WTC11 (cell line): ENCODE results near the gene CAMK2D.

Experiments used
- CTCF ChIP-seq: fragments of 200-600 bp; IDR thresholded peaks from 2 replicates; pipeline ENCODE4 v1.8.0; 2022; ENCODE audit warnings: antibody characterized with exemption
- FOXK1 ChIP-seq: sonication (generic); formaldehyde crosslinking; IDR thresholded peaks from 2 replicates; pipeline ENCODE4 v1.8.0; 2022; ENCODE audit warnings: mild to moderate bottlenecking, moderate library complexity, missing genetic modification reagents
- TCF7 ChIP-seq: sonication (generic); formaldehyde crosslinking; IDR thresholded peaks from 2 replicates; pipeline ENCODE4 v1.8.0; 2022; ENCODE audit warnings: mild to moderate bottlenecking, low read depth, missing genetic modification reagents, moderate library complexity
- TEAD1 ChIP-seq: sonication (generic); formaldehyde crosslinking; IDR thresholded peaks from 2 replicates; pipeline ENCODE4 v1.8.0; 2022; ENCODE audit warnings: mild to moderate bottlenecking, missing genetic modification reagents
- TF ChIP-seq, protein P1 (sequence below): sonication (generic); formaldehyde crosslinking; IDR thresholded peaks from 2 replicates; pipeline ENCODE4 v1.8.1; 2023; ENCODE audit warnings: mild to moderate bottlenecking, missing genetic modification reagents, borderline replicate concordance

DNA sequence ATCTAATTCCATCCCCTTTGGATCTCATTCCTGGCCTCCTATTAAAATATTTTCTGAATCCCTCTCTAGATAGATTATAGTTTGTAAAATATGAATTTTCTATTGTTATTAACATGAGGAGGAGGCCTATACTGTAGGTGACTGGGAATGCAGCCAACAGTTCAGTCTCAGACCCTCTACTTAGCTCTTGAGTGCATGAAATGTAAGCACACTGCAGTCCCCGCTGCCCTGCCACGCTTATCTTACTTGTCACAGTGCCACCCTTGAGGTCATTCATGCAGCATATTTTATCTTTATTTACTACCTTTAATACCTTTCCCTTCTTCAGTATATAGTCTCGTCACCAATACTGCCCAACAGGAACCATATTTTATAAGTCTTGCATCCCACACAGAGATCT is 151.0 kb downstream of the CAMK2D start:
- no peak for TF ChIP-seq CTCF
- no peak for TF ChIP-seq FOXK1
- TF ChIP-seq, protein P1, sequence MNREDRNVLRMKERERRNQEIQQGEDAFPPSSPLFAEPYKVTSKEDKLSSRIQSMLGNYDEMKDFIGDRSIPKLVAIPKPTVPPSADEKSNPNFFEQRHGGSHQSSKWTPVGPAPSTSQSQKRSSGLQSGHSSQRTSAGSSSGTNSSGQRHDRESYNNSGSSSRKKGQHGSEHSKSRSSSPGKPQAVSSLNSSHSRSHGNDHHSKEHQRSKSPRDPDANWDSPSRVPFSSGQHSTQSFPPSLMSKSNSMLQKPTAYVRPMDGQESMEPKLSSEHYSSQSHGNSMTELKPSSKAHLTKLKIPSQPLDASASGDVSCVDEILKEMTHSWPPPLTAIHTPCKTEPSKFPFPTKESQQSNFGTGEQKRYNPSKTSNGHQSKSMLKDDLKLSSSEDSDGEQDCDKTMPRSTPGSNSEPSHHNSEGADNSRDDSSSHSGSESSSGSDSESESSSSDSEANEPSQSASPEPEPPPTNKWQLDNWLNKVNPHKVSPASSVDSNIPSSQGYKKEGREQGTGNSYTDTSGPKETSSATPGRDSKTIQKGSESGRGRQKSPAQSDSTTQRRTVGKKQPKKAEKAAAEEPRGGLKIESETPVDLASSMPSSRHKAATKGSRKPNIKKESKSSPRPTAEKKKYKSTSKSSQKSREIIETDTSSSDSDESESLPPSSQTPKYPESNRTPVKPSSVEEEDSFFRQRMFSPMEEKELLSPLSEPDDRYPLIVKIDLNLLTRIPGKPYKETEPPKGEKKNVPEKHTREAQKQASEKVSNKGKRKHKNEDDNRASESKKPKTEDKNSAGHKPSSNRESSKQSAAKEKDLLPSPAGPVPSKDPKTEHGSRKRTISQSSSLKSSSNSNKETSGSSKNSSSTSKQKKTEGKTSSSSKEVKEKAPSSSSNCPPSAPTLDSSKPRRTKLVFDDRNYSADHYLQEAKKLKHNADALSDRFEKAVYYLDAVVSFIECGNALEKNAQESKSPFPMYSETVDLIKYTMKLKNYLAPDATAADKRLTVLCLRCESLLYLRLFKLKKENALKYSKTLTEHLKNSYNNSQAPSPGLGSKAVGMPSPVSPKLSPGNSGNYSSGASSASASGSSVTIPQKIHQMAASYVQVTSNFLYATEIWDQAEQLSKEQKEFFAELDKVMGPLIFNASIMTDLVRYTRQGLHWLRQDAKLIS (CRISPR knock-in tag): no peak
- TF ChIP-seq TEAD1 (CRISPR knock-in tag): no peak
- TF ChIP-seq TCF7: no peak
